ENCODE measurements around the gene PIEZO2. TPM values are rescaled to one million over a fixed set of nuclear protein-coding genes. Genes with fewer than 3 reads are reported as not detected.

The PIEZO2 gene
- total RNA-seq, 4 donors from 2014 or later: 0.64 to 1.8 (median 1.6) TPM

DNA sequence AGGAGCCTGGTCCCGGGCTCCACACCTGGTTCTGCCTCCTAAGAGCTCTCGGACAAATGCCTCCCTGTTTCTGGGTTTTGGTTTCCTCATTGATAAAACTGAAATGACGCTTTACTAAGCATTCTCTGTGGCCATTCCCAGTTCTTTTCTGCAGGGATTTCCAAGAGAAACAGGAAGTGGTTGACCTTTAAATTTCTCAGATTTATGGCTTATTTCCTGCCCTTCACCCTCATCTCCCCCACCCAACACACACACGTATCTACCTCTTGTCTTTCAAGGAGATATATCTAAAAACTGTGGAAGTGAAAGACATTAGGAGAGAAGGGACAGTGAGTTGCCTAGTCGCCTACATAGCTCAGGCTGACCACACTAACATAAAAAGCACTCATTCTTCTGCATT lies 53.0 kb downstream of the PIEZO2 start:
- Histone ChIP-seq H3K27ac (no peak overlapping the region), H3K9me3 (no peaks in the 10 kb centered on the region), H3K4me3 (no peak overlapping the region), H3K4me1 (peaks cover 0 to 9% (median 2%) of the 10 kb centered on the region in 3 donors), H3K36me3 (no peaks in the 10 kb centered on the region), H3K27me3 (no peaks in the 10 kb centered on the region)
- TF ChIP-seq EP300 (IDR thresholded peaks at IDR 0.05) (no peak), POLR2A (IDR thresholded peaks at IDR 0.05) (no peak), POLR2AphosphoS5 (IDR thresholded peaks at IDR 0.05) (no peak)
- TF ChIP-seq, protein P1, sequence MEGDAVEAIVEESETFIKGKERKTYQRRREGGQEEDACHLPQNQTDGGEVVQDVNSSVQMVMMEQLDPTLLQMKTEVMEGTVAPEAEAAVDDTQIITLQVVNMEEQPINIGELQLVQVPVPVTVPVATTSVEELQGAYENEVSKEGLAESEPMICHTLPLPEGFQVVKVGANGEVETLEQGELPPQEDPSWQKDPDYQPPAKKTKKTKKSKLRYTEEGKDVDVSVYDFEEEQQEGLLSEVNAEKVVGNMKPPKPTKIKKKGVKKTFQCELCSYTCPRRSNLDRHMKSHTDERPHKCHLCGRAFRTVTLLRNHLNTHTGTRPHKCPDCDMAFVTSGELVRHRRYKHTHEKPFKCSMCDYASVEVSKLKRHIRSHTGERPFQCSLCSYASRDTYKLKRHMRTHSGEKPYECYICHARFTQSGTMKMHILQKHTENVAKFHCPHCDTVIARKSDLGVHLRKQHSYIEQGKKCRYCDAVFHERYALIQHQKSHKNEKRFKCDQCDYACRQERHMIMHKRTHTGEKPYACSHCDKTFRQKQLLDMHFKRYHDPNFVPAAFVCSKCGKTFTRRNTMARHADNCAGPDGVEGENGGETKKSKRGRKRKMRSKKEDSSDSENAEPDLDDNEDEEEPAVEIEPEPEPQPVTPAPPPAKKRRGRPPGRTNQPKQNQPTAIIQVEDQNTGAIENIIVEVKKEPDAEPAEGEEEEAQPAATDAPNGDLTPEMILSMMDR (IDR thresholded peaks at IDR 0.05): no peak
- ATAC-seq: no peak
- WGBS, 2 donors (ENCODE audit: low coverage in 1 of 2): 34 to 37% methylated on average over 2 to 5 of the region's 5 CpGs

DNA sequence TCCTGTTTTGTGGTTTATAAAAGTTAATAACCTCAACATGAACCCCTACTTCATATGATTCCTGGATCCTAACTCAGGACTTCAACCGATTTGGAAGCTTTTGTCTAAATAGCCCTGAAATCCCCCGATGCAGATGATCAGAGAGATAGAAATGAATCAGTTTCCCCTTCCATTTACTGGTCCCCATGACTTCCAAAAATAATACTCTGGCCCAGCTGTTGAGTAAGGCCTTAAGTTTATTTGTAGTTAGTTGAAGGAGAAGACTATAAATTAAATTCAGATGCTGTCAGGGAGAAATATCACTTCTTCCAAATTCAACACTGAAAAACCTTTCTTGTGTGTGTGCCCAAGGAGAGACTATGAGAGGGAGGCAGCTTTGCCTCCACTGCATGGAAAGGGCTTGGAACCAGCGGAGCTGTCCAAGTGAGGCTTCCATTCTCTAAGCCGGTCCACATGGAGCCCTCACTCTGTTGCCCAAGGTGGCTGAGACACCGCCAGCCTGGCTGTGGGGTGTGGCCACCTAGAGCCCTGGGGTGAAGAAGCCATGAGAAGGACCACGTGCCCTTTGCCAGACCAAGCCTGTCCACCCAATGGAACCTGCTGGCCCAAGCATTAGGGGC lies 53.6 kb downstream of the PIEZO2 start:
- Histone ChIP-seq H3K9me3 (no peaks in the 10 kb centered on the region), H3K36me3 (no peaks in the 10 kb centered on the region), H3K4me1 (peaks cover 0 to 9% (median 2%) of the 10 kb centered on the region in 3 donors), H3K4me3 (no peak overlapping the region), H3K27me3 (no peaks in the 10 kb centered on the region), H3K27ac (no peak overlapping the region)
- WGBS, 2 donors (ENCODE audit: low coverage in 1 of 2): 78 to 81% methylated on average over 3 to 5 of the region's 6 CpGs
- ATAC-seq: no peak
- TF ChIP-seq EP300 (IDR thresholded peaks at IDR 0.05) (no peak), POLR2AphosphoS5 (IDR thresholded peaks at IDR 0.05) (no peak), POLR2A (IDR thresholded peaks at IDR 0.05) (no peak)
- TF ChIP-seq, protein P1 (IDR thresholded peaks at IDR 0.05): no peak

DNA sequence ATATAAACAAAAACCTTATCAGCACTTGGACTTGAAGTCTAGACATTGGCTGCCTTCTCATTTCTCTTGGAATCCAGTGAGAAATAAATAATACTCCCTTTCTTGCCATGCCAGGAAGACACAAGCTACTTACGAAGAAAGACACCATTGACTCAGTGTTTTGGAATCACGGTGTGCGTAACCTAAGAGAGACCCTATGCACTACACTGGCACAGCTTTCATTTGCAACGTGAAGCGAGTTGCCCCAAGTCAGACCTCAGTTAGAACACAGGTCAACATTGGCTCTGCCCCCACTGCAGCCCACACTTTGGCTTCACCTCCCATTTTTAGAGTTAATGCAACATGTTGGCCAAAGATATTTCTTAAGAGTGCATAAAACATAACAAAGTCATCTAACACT lies 54.2 kb downstream of the PIEZO2 start:
- Histone ChIP-seq H3K27ac (no peak overlapping the region), H3K27me3 (no peaks in the 10 kb centered on the region), H3K36me3 (no peaks in the 10 kb centered on the region), H3K4me3 (no peak overlapping the region), H3K9me3 (no peaks in the 10 kb centered on the region), H3K4me1 (peaks cover 0 to 9% (median 2%) of the 10 kb centered on the region in 3 donors)
- WGBS, 2 donors (ENCODE audit: low coverage in 1 of 2): 80 to 87% methylated on average over 5 of the region's 5 CpGs
- TF ChIP-seq POLR2A (IDR thresholded peaks at IDR 0.05) (no peak), EP300 (IDR thresholded peaks at IDR 0.05) (no peak)
- ATAC-seq: no peak

DNA sequence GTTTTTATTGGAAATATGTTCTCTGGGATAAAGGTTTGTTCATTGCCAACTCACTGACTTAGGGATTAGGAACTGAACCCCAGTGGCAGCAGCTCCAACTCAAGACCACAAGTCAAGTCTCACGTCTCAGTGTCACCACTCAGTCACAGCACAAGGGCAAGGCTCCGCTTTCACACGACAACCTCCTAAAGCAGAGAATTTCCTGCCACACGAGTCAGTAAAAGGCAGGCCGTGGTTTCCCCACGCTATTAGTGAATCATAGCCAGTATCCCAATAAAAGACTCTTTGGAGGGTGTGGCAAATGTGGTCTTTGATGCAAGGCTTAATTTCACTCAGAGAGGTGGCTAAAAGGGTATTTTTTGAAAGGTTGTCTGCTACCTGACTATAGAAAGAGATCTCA lies 57.6 kb downstream of the PIEZO2 start:
- Histone ChIP-seq H3K9me3 (no peaks in the 10 kb centered on the region), H3K4me1 (peaks cover 0 to 3% (median 1%) of the 10 kb centered on the region in 3 donors), H3K27me3 (peaks cover 12% of the 10 kb centered on the region), H3K4me3 (no peak overlapping the region), H3K27ac (no peak overlapping the region), H3K36me3 (no peaks in the 10 kb centered on the region)
- TF ChIP-seq POLR2AphosphoS5 (IDR thresholded peaks at IDR 0.05) (no peak), POLR2A (IDR thresholded peaks at IDR 0.05) (no peak), EP300 (IDR thresholded peaks at IDR 0.05) (no peak)
- TF ChIP-seq, protein P1 (IDR thresholded peaks at IDR 0.05): no peak
- no peak for ATAC-seq
- WGBS, 2 donors (ENCODE audit: low coverage in 1 of 2): 76 to 80% methylated on average over 5 to 6 of the region's 6 CpGs

DNA sequence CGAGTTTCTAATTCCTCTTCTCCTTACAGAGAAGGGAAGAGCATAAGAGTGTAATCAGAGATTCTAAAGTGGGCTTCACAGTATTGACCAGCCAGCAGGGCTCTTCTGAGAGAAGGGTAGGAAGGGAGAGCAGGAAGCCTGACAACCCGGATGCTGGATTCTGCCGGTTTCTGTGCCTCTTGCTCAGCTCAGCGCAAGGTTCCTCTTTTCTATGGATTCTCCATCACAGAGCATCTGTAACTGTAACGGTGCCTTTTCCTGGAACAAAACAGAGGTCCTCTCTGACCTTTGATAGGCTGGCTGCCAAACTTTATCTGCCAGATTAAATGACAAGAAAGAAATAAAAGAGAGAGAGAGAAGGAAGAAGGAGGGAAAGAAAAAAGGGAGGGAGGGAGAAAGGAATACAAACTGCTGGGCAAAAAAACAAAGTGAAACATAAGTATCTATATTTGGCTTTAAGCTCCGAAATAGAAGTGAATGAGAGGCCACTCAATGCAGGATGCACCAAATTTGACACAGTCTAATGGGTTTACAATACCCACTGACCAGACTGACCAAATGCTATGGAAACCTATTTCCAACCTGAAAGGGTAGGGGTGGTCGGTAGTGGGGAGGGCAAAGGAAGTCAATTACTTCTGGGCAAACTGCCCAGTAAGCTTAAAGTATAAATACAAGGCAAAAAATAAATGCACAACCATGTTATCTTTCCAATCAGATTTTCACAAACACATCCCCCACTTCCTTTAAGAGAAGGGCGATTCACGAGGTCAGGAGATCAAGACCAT lies 59.2 kb downstream of the PIEZO2 start:
- WGBS, 2 donors (ENCODE audit: low coverage in 1 of 2): 48 to 50% methylated on average over 7 to 8 of the region's 9 CpGs
- ATAC-seq: no peak

More for the DNA sequence above, 59.2 kb downstream of the PIEZO2 start:
- H3K4me1 ChIP-seq: no peaks in the 10 kb centered on the region
- H3K36me3 ChIP-seq: no peaks in the 10 kb centered on the region
- no peaks in the 10 kb centered on the region for H3K9me3 ChIP-seq
- TF ChIP-seq POLR2A (IDR thresholded peaks at IDR 0.05) (no peak), POLR2AphosphoS5 (IDR thresholded peaks at IDR 0.05) (no peak), EP300 (IDR thresholded peaks at IDR 0.05) (no peak)
- TF ChIP-seq, protein P1 (IDR thresholded peaks at IDR 0.05): no peak
- H3K27ac ChIP-seq: no peak overlapping the region
- H3K27me3 ChIP-seq: peaks cover 16% of the 10 kb centered on the region
- H3K4me3 ChIP-seq: no peak overlapping the region

Measured in gastroesophageal sphincter (tissue), 4 donors.